NCI-H128 (cell line): Measurements from ENCODE around the gene CDKAL1.

Experiments used
- DNase-seq: peaks from one replicate; lab custom pipeline; 2025; ENCODE audit not compliant: unreplicated experiment; lab: John Stamatoyannopoulos, UW

CDKAL1 gene

DNA sequence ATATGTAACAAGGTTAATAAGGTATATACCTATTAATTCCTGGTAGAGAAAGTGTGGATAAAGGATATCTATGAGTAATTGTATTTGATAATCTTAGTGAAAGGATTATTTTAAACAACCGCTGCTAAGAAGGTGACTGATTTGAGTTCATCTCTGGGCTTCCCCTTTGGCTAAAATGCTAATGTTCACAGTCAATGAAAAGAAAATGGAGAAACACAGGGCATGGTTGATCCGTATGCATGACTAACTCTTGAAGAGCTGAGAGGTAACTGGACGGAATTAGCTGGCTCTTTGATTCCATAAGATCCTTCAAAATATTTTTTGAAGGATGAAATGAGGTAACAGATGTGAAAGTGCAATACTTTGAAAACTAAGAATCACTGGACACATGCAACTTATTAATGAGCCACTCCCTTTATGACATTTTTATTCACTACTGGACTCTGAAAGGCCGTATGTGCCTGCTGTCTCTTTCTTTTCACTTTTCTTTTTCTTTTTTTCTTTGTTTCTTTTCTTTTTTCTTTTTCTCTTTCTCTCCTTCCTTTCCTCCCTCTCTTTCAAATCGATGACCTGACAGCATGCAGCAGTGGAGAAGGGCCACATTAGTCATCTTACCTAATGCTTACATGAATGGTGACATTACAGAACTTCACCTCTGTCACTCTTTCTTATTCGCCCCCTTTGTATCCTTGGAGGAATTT is 464.6 kb downstream of the CDKAL1 start:
- no peak for DNase-seq

DNA sequence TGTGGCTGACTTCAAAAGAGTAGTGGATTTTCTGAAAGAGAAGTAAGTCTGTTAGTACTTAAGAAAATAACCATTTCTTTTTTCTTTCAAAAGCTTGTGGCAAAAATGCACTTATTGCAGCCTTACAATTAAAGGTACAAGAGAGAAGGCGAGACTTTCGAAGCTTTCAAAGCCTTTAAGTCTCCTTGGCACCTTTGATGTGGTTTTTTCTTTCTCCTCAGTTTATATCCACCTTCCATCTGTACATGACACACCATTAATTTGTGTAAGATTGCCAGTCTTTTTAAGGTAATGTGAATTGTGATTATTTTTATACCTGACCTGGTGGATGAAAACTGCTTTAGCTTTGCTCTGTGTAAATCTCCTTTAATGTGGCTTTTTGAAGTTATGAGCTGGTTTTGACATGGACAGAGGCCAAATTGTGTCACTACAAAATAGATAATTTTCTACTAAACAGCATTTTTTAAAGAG is 466.1 kb downstream of the CDKAL1 start:
- DNase-seq: no peak

DNA sequence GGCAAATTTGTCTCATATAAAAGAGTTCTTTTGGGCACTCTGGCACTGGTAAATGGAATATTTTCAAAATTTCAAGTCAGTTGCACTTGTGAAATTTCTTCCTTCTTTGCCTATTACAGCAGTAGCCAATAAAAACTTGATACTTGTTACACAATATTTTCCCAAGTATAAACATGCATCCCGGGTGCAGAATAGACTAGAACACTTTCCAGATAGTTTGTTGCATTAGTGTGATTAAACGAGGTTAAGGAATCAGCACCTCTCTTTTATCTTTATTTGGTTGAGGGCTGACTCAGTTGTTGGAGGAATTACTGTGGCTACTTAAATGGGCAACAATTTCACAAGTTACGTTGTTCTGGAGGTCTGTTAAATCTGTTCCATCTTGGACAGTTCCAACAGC is 467.5 kb downstream of the CDKAL1 start:
- DNase-seq: no peak

DNA sequence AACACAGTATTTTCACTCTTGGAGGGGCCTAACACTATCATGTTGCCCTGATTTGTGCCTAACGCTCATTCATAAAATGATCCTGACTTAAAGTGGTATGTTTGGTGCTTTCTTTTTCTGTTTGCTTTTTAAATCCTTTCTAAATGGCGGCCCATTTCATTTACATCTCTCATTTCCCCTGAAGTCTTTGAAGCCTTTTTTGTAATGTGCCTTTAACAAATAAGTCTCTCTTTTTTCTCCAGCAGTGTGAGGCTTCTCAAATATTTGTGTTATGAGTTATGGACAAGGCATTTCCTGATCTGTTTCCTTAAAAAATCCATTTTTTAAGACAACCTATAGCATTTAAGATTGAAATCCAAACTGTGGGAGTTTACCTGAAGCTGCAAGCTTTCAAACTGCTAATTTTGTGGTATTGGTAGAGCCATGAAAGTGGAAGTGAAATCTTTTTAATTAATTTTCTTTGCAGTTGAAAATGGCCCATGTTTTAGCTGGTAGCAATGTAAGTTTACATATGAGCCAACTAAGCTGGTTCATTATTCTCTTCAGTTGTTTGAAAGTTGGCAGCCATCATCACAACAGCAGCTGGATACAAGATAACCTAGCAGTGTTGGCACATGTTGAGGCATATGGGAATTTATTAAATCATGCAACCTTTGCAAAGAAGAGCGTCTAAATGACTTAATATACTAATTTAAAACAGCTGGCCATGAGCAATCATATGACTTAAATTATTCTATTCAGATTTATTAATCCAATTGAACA is 469.7 kb downstream of the CDKAL1 start:
- no peak for DNase-seq

GRCh38 chr6:21005816-21006570 is 471.7 kb downstream of the CDKAL1 start:
- DNase-seq: no peak

DNA sequence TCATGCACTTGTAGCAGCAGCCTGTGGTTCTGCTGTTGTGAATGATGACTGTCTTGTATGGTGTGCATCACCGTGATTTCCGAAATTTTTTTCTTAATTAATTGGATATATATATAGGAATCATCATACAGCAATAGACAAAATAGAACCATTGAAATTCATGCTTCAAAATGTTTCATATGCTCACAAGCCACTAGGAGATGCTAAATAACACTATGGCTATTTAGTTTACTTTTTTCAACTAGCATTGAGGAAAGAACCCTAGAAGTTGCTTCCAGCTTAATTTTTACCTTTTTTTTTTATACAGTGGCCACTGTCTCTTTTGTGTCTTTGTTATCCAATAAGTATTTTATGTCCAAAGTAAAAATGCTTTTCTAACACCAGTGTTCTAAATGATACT is 485.4 kb downstream of the CDKAL1 start:
- no peak for DNase-seq

DNA sequence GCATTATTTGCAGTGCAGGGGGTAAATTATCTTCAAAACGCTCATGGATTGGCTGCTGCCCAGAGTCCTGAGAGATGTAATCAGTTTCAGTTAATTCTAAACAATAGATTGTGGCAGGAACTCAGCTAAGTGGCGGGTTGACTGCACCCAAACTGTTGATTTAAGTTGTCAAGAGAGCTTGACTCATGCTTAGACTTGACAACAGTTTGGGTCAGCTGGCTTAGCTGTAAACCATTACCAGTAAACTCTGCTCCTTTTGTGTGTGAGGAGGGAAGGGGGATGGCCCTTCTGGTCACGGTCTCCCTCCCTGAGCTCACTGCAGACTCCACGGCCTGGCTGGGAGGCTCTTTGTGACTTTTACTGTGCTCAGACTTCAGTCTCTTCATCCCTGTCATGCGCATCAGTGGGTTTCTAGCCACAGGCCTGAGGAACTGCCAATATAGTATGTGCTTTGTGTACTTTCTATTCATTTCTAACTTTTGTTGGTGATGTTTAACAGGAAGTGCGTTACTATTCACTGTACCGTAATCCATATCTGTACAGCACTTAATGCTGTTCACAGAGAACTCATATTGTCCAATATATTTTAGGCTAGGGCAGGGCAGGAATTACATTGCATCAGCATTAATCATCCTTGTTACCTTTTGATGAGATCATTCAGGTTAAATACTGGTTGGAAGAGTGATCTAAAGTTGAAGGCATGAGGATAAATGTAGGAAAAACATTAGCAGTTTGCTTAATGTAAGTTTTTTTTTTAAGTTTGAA is 488.3 kb downstream of the CDKAL1 start:
- peak; percentile 33 for DNase-seq

GRCh38 chr6:21023210-21023609 is 489.0 kb downstream of the CDKAL1 start:
- no peak for DNase-seq

- DNase-seq: no peak
These were observed 490.4 kb downstream of the CDKAL1 start for GRCh38 chr6:21024616-21025015.

- no peak for DNase-seq
These were observed 492.5 kb downstream of the CDKAL1 start for GRCh38 chr6:21026576-21027273.

GRCh38 chr6:21027507-21027906 is 493.2 kb downstream of the CDKAL1 start:
- DNase-seq: no peak

- no peak for DNase-seq
These were observed 496.9 kb downstream of the CDKAL1 start for GRCh38 chr6:21031182-21031581.

DNA sequence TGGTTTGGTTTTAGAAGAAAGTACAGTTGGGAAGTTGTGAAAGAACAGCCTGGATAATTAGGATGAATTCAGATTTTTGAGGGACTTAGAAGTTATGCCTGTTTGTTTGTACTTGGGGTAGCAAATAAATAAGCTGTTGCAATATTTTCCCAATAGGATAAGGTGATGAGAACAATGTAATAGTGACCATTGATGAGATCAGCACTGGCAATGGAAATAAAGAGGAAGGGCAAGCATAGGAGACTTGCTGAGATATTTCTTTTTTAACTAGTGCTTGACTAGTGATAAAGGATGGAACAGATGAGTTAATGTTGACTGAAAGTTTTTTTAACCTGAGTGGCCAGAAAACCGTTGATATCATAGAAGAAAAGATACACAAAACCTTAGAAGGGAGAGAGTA is 498.8 kb downstream of the CDKAL1 start:
- DNase-seq: no peak

DNA sequence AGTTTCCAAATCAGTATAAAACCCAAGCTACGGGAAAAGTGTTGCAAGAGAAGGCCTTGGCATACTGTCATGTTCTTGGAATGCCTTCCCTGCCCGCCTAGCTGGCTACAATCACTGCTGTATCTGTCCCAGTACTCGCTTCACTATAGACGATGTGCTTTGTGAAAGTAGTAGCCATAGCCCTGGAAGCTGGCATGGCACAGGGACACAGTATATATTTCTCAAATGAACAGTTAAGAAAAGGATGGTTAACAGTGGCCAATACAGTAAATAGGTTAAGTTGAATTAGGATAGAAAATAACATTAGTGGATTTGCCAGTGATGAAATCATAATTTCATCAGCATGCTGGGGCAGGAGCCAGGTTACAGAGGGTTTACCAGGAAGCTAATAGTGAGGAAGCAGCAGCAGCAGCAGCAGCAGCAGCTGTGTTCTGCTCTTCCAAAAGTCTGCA is 499.3 kb downstream of the CDKAL1 start:
- no peak for DNase-seq

DNA sequence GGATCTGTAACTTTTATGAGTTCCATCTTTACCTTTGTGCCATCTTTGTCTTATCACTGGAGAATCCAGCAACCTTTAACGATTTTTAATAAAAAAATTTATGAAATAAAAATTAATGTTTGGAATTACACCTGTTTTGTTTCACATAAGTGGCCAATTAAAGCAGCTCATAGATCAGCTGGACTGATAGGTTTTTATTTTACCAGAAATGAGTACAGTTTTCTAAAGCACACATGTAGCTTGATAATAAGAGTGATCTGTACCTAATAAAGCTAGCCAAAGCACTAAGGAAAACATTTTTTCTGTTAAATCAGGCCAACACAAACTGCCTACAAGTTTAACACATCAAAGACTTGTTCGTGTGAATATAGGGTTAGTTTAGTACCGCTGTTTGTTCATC is 500.1 kb downstream of the CDKAL1 start:
- no peak for DNase-seq

DNA sequence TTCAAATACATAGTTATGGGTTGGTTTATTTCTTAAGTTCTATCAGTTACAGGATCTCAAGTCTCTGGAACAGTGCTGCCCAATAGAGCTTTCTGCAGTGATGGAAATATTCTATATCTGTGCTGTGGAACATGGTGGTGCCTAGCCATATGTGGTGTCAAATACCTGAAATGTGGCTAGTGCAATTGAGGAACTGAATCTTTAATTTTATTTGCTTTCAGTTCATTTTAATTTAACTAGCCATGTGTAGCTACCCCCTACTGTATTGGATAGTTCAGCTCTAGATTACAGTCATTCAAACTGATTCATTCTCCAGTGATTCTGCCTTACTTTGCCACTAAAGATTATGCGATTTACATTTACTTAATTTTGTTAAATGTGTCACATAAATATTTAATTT is 503.2 kb downstream of the CDKAL1 start:
- no peak for DNase-seq

DNA sequence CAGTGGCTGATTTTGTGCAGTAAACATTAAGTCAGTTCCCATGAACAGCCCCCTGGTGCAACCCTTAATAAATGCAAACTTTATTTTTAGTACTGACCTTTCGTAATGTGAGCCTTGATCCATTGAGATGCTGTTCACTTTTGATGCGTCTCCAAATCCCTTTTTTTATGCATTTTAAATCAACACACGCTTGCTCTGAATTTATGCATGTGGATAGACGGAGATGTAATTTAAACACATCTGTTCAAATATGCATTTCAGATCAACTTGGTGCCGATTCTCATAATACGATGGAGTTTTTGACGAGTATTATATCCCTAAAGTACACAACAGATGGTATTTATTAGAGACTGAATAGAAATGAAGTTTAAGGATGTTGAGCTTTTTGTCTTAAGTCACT is 505.7 kb downstream of the CDKAL1 start:
- no peak for DNase-seq

DNA sequence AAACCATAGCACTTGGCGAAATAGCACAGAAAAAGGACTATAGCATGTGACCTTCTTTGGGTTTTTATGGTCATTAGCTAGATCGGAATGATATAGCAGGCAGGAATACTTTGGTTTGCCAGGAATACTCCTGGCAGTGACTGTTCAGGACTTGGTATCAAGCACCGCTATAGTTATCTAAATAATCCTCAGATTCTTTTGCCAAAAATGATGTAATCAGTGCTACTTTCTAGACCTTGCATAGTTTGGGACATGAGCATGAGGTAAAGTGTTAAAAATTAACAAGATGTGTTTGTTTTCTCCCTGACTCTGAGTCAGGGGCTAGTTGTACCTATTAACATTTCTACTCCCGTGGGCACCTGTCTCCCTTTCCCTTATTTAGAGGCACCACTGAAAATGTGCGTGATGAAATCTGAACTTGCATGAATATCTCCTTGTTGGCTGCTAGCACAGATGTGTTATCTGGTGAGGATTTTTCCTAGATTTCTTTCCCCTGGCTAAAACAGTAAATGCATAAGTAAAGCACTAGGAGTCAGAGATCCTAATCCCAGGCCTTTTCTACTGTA is 511.0 kb downstream of the CDKAL1 start:
- DNase-seq: no peak

- DNase-seq: no peak
These were observed 512.0 kb downstream of the CDKAL1 start for GRCh38 chr6:21046276-21046675.

- no peak for DNase-seq
These were observed 513.8 kb downstream of the CDKAL1 start for GRCh38 chr6:21048047-21048446.
